Lower leg skin (tissue), 4 donors: ENCODE measurements around the gene ARMH1. TPM values are rescaled to one million over a fixed set of nuclear protein-coding genes. Genes with fewer than 3 reads are reported as not detected.

Source experiments
- total RNA-seq, 4 donors: library from RNA; depleted of rRNA; stranded (reverse); fragments of >200 nt; gene quantifications; one replicate each; pipeline ENCODE4 v1.1.0, GENCODE V29; 2016

ARMH1 gene
- total RNA-seq, 4 donors from 2014 or later, result 2.7 TPM; not detected in 3

Other genes with a start within 250 kb of the ARMH1 start
- 10 to 100 TPM in 2 of 4 donors, 1 to 10 TPM in 2; 5.2 to 23.4 (median 9.9) TPM for gene TMEM53, start 233 bp upstream of the ARMH1 start, total RNA-seq
- gene RNU5D-1, start 56.5 kb downstream of the ARMH1 start, total RNA-seq, result not detected
- gene KIF2C, start 65.1 kb downstream of the ARMH1 start, total RNA-seq, result 1 to 10 TPM in 3 of 4 donors, under 1 TPM in 1; 0.76 to 4.5 (median 3.7) TPM
- gene RPS8, start 100.8 kb downstream of the ARMH1 start, total RNA-seq, result 1,000 to 10,000 TPM; 2,628 to 4,866 (median 3,019) TPM
- gene BEST4, start 113.5 kb downstream of the ARMH1 start, total RNA-seq, result under 1 TPM in 1 of 4 donors, not detected in 3; 0.23 TPM
- 10 to 100 TPM; 39.7 to 80.9 (median 44.9) TPM for gene PLK3, start 125.7 kb downstream of the ARMH1 start, total RNA-seq
- gene DYNLT4, start 132.6 kb downstream of the ARMH1 start, total RNA-seq, result 1 to 10 TPM in 1 of 4 donors, not detected in 3; 2.4 TPM
- 1 to 10 TPM; 1.0 to 4.0 (median 2.4) TPM for gene BTBD19, start 133.8 kb downstream of the ARMH1 start, total RNA-seq
- 1 to 10 TPM in 2 of 4 donors, under 1 TPM in 2; 0.54 to 2.7 (median 1.2) TPM for gene PTCH2, start 168.5 kb downstream of the ARMH1 start, total RNA-seq